ENCODE measurements around the gene OR7A17.

The OR7A17 gene

DNA sequence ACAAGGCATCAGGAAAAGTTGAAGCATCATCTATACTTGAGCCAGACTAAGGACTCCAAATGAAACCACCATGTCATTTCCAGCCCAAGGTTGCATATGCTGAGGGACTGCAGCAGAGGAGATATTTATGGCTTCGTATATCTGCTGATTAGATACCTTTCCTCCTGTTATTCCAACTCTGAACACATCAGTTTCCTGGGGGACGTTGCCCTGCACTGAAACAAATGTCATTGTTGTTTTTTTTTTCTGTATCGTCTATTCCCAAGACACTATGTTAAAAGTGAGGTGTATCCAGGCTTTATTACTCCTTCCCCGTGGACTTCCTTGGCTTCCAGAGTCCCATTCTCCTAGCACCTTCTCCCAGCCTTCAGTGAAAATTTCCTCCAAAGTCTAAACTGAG lies at the start of gene OR7A17:
TSS of gene OR7A17 (minus strand) at position 101 of the 400 bp plus-strand sequence. CDS start 4,777 bp downstream, outside the sequence.
- DNase-seq: no peak

GRCh38 chr19:14933506-14933905 lies 47.6 kb upstream of the OR7A17 start:
- no peak for DNase-seq

- no peak for DNase-seq
Observed at GRCh38 chr19:14916848-14917247, 30.9 kb upstream of the OR7A17 start.

DNA sequence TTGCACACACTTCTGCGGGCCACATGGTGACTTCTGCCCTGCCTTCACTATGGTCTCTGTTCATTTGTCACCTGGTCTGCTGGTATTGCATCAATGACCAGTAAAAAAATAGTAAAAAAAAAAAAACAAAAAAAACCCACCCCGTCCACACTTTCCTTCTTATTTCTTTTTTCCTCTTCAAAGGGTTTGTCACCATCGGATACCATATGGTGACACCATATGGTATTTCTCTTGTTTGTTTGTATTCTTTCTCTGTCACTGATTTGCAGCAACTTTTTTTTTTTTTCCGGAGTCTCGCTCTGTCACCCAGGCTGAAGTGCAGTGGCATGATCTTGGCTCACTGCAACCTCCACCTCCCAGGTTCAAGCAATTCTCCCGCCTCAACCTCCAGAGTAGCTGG lies 29.2 kb upstream of the OR7A17 start:
- no peak for DNase-seq

DNA sequence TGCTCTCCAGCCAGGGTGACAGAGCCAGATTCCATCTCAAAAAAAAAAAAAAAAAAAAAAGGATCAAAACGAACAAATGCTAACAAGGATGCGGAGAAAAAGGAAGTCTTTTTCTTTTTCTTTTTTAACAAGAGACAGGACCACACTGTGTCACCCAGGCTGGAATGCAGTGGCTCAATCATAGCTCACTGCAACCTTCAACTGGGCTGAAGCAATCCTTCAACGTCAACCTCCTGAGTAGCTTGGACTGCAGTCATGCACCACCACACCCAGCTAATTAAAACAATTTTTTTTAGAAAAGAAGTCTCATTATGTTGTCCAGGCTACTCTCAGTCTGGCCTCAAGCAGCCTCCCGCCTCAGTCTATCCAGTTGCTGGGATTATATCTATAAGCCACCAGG lies 20.8 kb upstream of the OR7A17 start:
- no peak for DNase-seq

- DNase-seq: no peak
Observed at GRCh38 chr19:14901675-14902260, 15.8 kb upstream of the OR7A17 start.

DNA sequence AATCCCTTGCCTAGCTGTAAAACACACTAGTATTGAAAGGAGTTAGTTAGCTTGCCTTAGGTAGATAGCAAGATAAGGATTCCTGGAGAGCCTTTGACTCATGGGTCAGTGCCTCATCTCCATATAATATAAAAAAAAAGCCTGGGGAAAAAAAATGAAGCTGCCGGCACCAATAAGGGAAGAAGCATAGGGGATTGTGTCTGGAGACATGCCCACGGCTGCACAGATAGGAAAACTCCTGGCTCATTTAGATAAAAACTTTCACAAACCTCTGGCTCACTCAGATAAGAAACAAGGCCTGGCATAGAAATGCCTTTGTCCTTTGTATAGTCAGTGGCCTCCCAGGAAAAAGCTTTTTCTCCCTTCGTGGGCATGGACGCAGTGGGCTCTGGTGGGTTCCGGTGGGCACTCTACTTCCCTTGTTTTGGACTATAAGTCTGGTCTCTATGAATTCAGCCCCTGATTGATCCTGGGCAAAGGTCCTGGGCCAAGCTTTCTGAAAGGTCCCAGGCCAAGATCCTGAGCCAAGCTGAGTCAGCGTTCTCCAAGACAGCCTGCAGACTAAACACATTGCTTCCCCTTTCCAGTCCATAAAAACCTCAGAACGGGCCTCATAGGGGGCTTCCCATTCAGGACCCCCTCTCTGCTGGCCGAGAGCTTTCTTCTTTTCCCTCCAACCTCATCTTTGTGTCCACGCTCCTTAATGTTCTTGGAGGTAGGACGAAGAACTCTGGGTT lies 4.9 kb upstream of the OR7A17 start:
- DNase-seq: peak in 2 of 56 donors; percentile 0 to 22

DNA sequence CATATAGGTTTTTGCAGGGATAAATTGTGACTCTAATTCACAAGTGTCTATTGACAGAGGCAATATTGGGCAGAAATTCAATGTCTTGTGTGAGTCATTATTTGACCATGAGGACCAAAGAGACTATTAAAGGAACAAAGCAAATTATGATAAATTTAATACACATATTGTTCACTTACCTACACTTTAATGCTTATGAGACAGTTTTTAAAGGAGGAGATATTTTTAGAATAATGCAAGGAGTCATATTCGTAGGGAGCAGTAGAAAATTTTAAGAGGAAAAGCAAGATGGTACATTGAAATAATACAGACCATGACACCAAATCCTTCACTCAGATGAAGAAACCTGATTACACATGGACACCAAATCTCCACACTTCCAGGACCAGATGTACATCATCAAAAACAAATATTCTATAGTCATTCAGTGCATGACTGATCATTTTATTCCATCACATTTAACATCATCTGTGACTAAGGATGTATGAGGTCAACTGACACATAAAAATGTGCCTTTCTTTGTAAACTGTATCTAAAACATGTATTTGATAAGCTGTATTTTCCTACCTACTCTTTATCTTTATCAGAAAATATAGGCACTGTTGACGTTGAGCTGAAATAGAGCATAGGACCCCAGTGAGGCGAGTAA lies 4.2 kb upstream of the OR7A17 start:
- DNase-seq: no peak

DNA sequence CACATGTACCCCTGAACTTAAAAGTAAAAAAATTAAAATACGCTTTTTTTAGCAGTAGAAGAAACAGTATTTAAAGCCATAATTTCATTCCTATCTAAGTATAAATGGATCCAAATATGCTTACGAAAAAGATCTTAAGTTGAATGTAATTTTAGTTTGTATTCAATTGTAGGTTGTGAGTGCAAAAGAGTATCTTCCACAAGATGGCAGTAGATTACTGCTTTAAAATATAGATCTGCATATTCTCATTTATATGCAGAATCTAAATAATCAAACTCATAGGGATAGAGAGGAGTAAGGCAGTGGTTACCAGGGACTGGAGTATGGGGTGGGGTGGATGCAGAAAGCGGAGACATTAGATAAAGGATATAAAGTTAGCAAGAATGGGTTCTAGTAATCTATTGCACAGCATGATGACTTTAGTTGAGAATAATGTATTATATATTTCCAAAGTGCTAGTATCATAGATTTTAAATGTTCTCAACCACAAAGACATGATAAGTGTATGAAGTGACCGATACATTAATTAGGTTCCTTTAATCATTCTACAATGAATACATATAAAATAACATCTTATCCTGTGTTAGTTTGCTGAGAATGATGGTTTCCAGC lies 14.2 kb downstream of the OR7A17 start:
- DNase-seq: no peak

DNA sequence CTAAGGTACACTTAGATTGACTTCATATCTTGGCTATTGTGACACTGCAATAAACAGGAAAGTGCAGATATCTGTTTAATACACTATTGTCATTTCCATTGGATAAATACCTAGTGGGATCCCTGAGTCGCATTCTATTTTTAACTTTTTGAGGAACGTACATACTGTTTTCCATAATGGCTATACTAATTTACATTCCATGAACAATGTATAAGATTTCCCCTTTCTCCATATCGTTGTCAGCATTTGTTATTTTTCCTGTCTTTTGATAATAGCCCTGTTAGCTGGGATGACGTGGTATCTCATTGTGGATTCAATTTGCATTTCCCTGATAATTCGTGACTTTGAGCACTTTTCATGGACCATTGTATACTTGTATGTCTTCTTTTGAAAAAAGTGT lies 17.4 kb downstream of the OR7A17 start:
- DNase-seq: no peak

DNA sequence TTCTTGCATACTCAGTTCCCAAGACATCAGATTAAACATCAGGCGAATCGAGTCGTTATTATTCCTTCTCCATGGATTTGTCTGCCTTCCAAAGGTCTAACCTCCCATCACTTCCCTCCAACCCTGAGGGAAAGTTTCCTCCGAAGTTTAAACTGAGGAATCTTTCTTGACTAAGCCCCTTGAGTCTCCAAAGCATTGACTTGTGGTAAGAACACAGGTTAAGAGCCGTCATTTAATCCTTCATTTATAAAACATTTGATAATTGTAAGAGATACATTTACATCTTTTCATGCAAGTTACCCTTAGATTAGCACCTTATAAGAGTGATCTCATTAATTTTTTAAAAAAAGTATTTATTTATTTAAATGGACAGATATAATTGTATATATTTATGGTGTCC lies 37.1 kb downstream of the OR7A17 start, which contains the start of gene OR7A10:
TSS of gene OR7A10 (minus strand) at position 101 of the 400 bp plus-strand sequence. CDS start 7,045 bp downstream, outside the sequence.
- no peak for DNase-seq

DNA sequence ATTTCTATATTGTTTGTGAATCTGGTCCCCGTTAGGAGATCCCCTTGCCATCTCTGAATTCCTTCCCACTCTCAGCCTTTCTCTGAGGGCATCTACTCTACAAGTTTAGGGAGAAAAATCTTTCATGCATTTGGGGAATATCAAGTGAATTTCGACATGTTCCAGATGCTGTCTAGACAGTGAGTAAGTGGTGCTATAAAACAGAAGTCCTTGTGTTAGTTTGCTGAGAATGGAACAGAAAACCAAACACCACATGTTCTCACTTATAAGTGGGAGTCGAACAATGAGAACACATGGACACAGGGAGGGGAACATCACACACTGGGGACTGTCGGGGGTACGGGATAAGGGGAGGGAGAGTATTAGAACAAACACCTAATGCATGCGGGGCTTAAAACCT lies 42.4 kb downstream of the OR7A17 start:
- no peak for DNase-seq

DNA sequence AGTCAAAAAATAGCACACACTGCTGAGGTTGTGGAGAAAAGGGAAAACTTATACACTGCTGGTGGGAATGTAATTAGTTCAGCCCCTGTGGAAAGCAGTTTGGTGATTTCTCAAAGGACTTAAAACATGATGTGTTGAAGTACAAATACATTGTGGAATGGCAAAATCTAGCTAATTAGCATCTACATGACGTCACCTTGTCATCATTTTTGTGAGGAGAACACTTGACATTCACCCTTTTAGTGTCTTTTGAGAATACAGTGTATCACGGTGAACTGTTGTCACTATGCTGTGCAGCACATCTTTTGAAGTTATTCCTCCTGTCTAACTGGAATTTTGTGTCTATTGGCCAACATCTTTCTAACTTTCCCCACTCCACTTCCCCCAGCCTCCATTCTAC lies 42.8 kb downstream of the OR7A17 start:
- no peak for DNase-seq

DNA sequence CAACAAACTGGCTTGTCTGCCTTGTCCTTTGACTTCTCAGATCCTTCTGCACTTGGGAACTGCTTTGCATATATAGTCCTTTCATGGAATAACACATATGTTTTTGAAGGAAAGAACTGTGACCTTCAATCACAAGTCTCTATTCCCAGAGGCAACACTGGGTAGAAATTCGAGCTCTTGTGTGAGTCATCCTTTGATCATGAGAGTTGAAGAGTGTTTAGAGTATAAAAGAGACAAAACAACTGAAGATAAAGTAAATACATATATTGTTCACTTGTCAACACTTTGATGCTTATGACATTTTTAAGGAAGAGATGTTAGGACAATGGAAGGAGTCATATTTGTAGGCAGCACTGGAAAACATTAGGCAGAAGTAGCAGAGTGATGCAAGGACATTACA lies 45.7 kb downstream of the OR7A17 start:
- DNase-seq: no peak

DNA sequence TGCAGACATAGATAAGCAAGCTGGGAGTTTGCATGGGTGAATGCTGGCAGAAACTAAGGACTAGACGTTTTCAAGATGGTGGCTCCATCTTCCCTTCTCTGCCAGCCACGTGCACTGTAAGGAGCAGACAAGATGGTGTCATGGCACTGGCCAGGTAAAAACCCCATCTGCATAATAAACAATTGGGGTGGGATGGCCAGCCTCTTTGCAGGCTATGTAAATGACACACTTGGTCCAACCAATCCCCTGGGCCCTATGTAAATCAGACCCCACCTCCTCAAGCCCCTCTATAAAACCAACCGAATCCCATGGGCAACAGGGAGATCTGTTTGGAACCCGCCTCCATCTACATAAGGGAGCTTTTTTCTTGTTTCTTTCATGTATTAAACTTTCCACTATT lies 48.5 kb downstream of the OR7A17 start:
- no peak for DNase-seq

DNA sequence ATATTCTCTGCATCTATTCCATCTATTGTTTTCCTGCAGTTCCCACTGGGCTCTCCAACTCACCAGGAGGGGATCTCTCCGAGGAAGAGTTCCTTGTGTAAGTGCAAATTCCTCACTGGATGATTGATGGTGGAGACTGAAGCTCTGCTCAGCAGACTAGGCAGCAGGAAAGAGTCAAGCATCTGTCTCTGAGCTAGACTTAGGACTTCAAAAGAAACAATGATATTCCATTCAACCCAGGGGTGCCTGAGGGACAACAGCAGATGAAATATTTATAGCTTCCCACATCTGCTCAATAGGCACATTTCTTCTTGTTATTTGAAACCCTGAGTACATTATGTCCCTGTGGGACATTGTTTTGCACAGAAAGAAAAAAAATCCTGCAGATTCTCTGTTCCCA lies 50.9 kb downstream of the OR7A17 start, which contains the start of the genes OR7A5 and OR7C1:
TSS of gene OR7A5 (minus strand) at position 175 of the 400 bp plus-strand sequence. CDS start 6,944 bp downstream, outside the sequence.
TSS of gene OR7C1 (minus strand) at position 175 of the 400 bp plus-strand sequence. CDS start 35,049 bp downstream, outside the sequence.
- peak in 4 of 56 donors; percentile 0 to 6 (median 2) for DNase-seq

DNA sequence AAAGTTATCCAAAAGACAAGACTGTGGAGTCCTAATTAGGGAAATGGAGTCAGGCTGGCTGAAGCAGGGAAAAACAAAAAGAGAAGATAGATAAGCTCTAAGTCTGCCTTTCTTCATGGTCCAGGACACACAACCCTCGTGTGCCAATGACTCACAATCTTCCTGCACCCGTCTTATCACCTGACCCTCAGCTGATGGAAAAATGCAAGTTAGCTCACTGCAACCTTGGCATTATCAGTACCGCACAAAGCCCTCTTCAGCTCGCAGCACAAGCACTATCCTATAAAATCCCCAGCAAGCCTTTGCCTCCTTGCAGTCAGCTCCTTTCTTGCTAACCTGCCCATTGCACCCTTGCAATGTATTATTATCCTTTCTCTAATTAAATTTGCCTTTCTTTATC lies 55.2 kb downstream of the OR7A17 start:
- no peak for DNase-seq
